HG02870 (cell line): ENCODE data around the gene CEBPG.

Experiments used
- ATAC-seq: cut with Tn5 transposase; IDR thresholded peaks from one replicate; pipeline ENCODE4 v1.9.1; 2021; ENCODE audit warnings: mild to moderate bottlenecking, moderate library complexity; ENCODE audit not compliant: unreplicated experiment

CEBPG gene

DNA sequence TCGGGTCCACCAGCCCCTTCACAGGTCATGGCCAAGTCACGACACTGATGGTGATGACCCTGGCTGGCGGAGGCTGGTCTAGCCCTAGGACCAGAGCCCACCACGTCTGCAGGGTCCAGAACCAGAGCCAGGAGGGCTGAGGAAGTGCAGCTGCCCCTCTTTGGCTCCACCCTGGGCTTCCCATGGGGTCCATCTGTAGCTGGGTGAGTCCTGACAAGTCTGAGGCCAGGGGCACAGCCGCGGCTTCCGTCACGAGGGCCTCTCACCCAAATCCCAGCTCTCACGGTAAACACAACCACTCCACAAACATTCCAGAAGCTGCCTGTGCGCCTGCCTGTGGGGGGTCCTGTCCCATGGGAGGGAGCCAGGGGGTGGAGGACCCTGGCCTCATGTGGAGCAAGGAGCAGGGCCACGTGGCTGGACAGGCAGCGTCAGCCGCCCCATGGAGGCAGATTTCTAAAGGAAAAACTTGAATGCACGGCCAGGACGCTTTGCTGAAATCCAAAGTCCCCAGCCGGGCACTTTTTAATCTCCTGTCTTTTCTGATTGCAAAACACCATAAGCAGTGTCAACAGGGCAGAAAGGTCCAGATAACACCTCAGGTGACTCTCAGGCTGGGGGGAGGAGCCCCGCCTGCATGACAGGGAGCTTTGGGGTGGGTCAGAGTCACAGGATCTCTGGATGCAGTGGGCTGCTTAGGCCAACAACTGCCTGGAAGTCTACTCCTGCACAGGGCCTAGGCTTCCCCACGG lies 29.9 kb downstream of the CEBPG start:
- no peak for ATAC-seq

DNA sequence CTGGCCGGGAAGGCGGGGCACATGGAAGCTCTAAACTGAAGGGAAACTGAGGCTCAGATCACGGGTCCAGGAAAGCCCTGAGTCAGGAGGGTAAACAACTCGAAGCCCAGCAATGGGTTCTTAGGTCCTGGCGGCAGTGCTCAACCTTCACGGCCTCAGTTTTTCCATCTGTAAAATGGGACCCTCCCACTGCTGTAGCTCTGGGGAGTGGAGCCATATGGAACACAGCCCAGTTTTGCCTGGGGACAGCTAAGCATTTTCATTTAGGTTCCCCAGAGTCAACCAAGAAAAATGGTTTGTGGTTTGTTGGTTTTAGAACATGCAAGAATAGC lies 30.4 kb downstream of the CEBPG start:
- no peak for ATAC-seq

DNA sequence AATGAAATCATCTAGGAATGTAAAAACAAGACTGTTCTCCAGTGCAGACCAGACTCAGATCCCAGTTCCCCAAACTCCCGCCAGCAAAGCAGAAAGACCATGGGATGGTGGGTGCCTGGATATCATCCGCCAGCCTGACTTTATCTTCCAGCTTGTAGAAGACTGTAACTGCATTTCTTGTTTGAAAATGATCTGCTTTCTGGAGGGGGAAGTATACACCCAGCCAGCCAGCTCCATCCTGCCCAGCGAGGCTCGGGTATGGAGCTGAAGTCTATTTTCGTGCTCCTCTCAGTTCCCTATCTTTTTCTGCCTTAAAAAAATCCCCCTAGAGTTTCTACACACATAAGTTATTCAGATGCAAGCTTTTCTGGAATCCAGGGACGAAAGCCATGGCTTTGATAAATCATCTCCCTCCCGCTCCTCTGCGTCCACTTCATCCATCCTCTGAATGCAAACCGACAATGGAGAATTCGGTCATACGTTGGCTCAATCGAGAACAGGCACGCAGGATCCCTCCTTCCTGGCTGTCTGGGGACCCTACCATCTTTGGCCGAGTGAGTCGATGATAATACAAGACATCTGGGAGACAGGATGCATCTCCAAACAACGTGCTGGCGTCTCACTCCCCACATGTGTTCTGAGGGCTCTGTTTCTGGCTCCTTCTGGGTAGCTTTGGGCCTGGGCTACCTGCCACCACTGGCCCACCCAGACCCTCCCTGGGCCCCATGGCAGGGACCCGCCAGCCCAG lies 31.2 kb downstream of the CEBPG start:
- no peak for ATAC-seq

DNA sequence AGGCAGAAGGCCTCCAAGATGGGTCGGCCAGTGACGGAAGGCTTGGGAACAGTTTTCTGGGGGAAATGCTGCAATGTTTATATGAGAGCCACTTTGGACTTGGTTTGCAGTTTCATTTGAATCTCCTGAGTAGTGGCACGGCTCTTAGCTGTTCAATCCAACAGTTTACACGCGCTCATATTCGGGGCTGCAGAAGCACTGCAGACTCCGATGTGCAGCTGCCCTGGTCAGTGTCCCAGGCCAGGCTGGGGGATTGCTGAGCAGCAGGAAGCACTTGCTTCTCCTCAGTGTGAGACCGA lies 31.7 kb downstream of the CEBPG start:
- ATAC-seq = no peak

DNA sequence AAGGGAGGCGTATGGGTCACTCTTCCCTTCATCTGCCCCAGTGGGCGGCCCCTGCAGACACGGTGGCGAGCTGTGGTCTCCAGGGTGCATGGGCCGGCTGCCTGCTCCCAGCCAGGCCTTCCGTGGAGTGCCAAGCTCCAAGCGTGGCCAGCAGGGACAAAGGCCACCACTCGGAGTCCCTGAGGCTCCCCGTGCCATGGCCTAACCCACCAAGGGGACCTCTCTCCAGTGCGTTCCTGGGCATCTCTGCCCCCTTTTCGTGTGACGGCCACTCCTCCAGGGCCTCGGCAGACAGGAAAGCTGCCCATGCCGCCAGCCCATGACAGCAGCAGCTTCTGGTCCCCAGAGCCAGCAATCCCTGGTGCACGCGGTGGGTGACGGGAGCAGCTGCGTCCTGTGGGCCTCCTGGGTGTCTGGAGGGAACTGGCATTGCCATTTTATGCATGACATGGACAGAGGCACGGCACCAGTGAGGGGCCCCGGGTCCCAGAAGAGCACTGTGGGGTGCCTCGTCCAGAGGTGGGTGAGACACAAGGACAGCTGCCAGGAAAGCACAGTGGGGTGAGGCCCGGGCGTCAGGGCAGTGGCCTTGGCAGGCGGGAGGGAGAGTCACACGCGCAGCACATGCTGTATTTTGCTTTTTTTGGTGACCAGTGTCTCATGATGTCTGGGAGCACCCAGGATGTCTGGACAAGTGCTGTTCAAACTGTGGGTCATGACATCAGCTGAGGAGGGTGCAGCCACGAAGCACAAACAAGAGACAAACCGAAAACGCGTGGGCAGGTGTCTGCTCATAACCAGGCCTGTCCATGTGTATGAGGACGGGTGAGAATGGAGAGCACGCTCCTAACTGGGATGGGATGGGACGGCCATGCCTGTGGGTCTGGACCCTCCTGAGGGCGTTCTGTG lies 32.3 kb downstream of the CEBPG start:
- no peak for ATAC-seq

DNA sequence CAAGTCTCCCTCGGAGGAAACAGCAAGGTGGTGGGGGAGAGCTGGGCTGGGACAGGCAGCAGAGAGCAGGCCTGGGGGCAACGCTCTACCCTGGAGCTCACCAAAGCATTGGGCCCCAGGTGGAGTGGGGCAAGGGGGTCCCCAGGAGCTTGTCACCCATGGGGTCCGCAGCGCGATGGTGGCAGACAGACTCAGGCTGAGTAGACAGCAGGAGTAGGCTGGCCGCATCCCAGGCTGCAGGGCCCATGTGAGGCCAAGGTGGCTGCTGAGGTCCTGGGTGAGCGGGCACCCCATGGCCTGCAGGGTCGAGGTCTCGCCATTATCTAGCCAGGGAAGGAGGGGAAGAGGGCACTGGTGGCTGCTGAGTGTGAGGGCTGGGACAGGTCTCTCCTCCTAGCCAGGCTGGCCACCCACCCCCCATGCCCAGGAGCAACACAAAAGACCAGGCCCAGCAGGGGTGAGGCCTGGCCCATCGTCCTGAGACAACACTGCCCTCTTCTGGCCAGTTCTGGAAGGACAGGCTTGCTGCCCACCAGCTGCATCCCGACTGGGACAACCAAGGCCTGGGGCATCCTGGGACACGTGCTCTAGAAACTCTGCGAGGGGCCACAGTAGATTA lies 33.1 kb downstream of the CEBPG start:
- ATAC-seq = no peak

DNA sequence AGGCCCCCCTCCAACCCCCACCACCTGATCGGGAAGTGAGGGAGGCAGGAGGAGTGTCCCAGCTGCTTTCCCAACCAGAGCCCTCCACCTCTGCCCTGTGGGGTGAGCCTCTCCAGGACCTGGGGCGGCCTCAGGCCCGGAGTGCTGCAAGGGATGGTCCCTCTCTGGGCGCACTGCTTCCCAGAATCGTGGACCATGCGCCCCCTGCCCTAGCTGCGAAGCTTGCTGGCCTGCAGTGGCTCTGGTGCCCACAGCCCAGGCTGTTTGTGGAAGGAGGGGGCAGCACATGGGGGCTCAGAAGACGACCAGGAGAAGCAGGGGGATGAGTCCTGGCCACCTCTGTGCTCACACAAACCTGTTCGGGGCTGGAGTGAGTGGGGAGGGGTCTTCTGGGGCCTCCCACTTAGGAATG lies 33.6 kb downstream of the CEBPG start:
- no peak for ATAC-seq

DNA sequence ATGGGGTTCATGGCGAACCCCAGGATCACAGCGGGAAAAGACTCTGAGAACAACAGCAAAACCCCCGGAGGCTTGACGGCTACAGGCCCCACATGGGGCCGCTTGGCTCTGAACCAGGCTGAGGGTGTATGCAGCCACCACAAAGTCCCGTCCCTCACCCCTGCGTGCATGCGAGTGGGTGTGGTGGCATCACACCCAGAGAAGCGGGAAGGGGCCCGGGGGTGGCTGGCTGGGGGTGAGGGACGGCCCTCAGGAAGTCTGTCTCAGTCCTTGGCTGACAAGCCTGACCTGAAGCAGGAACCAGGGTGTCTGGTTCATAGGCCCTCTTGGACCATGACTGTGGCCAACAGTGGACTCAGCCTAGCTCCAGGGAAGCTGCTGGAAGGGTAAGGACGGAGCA lies 34.2 kb downstream of the CEBPG start:
- no peak for ATAC-seq

DNA sequence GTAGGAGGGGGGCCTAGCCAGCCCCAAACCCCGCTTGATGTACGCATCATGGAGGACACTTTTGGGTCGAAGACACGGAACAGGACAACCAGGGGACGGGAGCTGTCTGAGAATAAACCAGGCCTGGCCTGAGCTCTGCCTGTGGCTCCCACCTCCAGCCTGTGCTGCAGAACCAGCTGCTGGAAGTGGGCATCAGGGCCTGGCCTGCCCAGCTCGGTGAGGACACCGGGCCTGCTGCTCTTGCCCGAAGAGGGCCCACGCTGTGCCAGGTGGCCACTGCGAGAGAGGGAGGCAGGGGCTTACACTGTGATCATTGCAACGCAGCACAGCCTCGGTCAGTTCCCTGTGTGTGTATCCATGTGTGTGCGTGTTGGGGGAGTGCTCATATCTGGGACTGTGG lies 34.6 kb downstream of the CEBPG start:
- ATAC-seq = no peak

DNA sequence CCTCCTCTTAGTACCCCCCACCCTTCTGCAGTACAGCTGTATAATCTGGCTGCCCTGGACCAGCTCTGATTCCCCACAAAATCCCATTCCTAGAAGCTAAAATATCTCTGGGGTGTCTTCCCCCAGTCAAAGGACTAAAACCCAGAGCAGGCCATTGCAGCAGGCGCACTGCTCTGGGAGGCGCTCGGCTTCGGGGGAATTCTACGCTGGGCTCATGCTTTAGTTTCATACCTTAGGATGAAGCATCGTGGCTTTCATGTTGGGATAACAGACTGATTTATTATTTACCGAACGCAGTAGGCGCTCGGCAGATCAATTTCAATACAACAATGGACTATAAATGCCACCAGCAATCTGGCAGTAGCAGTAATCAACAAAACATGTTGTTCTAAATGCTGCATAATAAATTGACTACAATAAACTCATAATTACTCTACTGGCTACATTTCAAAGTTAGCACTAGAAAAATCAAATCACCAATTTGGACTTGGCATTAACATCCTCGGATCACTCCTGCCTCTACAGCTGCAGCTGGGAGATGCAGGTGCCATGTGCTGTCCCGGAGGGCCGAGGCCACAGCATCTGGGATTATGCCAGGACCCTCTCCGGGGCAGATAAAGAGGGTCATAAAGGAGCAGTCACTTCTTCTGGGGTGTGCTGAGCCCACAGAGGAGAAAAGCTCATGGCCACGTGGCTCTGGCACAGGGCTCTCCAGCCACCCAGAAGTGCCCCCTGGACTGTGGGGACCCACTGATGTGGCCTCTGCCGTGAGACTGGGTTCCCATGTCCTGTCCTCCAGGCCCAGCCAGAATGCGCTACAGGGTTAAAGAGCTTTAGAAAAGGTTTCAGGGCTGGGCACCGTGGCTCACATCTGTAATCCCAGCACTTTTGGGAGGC lies 35.3 kb downstream of the CEBPG start:
- no peak for ATAC-seq

DNA sequence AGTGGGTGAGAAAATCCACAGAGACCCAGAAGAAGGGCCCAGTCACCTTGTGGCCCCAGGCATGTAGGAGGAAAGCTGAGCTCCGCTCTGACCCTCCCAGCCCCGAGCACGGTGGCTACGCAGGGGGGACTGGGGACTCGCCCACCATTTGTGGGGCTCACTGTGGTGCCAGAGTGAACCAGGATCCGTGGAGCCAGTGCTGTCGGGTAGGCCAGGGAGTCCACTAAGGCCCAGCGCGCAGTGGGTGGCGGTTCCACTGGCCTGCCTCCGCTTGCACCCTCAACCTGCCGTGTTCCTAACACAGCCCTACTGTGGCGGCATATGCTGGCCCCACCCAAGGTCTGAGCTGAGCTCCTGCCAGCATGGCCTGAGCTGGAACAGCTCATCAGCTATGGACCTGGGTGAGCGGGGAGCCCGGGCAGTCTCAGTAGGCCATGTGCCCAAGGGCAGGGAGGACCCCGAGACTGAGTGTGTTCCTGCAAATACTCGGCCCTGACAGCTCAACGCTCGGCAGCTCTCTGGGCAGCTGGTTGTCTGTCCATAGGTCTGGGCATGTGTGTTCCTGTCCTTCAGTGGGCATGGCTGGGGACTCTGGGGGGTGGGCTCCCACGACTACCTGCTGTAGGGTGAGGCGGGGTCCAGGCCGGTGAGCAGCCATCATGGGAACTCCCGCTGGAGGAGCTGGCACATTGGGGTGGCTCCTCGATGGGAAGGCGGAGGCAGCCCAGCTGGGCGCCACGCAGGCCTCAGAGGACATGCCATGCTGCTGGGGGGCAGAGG lies 36.6 kb downstream of the CEBPG start:
- no peak for ATAC-seq

DNA sequence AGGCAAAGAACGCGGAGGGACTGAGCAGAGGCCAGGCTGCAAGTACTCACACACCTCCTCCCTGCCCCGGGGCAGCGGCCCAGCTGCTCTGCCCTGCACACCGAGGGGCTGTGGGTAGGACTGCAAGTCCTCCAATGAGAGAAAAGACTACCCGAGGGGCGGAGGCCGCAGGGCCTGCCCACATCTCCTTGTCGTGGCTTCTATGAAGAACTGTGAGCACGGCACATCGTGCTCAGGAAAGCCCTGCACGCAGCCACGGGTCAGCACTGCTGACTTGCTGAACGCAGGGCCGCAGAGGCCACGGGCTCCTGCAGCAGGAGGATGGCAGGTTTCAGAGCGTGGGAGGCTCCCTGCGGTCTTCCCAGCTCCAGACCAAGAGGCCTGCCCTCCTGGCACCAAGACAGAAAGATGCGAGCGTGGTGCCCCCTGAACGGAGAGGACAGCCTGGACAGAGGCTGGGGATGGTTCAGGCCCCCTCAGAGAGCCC lies 37.4 kb downstream of the CEBPG start:
- no peak for ATAC-seq

DNA sequence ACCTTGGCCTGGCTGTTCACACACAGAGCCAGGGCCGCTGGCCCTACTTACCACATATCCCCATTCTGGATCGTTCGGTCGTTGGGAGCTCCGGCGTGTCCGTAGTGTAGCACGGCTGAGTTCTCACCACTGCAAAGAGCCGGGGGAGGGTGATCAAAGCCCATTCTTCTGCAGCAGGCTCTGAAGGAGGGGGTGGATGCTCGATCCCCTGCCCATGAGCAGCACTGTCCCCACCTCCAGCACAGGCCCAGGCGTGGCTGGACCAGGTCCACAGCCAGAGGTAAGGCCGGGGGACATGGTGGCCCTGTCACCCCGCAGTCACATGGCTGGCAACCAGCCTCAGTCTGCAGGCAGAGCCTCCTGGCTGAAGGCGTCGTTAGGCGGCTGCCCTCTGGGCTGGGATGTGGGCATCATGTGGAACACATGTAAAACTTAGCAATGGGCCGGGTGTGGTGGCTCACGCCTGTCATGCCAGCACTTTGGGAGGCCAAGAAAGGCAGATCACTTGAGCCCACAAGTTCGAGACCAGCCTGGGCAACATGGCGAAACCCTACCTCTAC lies 38.2 kb downstream of the CEBPG start:
- no peak for ATAC-seq

DNA sequence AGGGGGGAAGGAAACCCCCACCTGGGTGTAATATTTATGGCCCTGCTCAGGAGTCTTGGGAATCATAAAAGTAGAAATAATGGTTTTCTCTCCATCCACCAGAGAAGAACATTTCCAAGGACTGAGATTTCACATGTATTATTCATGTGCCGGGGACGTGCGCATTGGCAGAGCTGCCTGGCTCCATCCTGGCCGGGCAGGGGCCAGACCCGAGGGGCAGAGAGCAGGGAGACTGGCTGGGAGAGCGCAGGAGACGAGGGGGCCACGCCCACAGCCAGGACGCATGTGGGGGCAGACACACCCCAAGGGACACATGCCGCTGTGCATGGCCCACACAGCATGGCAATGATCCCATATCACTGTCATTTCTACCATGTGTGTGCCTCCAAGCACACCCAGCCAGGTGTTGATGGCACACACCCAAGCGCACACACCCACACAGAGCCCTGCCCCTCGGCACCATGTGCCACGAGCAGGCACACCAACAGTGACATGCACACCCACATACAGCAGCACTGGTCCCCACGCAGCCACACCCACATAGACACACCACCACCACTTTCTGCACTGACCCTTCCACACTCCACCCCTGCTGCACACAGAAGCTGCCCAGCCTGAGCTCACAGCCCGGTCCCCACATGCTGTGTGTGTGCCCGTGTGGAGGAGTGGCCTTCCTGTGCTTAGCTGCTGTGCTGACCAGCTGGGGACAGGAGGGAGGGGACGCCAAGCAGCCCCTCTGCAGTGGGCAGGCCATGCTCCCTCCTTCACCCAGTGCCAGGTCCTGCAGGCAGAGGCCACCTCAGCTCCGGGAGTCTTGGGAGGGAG lies 39.3 kb downstream of the CEBPG start:
- ATAC-seq = no peak

DNA sequence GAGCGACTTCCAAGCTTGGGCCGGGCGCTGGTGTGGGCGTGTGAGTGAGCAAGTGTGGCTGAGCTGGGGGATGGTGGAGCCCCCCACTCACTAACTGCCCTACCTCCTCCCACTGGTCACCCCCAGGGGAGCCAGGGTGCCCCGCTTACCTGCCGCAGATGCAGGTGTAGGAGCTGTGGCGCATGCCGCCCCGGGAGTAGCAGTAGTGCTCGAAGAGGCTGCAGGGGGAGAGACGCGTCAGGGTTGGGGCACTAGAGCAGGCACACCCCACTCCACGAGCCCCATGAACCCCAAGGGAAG lies 39.9 kb downstream of the CEBPG start:
- no peak for ATAC-seq

DNA sequence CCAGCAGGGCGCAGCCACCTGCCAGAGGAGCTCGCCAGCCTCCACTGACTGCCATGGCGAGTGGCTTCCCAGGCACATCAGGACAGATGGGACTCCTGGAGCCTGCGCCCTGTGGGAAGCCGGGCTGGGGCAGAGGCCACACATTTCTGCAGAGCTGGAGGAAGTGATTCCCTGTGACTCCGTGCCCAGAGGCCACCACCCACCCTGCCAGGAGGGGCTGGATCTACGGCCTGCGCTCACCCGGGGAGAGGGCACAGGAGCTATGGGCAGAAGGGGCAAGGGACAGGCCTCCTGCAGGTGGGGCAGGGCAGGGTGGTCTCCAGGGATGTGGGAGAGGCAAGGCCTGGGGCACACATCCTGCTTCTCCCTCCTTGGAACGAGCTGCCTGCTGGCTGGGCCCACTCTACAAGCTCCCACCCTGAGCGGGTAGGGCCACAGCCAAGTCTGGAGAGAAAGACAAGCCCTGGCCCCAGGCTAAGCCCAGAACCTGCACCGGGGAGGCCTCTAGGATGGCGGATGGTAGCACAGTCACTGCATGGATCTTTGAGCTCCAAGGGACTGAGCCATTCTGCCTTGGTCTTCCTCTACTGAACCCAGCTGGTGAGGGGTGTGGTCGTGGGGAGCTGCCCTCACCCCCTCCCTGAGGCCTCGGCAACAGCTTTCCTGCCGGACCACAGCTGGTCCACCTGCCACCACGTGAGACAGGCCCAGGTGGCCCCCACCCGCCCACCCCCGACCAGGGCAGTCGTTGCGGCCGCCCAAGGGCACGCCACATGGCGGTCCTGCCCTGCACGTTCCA lies 40.6 kb downstream of the CEBPG start:
- ATAC-seq = no peak

DNA sequence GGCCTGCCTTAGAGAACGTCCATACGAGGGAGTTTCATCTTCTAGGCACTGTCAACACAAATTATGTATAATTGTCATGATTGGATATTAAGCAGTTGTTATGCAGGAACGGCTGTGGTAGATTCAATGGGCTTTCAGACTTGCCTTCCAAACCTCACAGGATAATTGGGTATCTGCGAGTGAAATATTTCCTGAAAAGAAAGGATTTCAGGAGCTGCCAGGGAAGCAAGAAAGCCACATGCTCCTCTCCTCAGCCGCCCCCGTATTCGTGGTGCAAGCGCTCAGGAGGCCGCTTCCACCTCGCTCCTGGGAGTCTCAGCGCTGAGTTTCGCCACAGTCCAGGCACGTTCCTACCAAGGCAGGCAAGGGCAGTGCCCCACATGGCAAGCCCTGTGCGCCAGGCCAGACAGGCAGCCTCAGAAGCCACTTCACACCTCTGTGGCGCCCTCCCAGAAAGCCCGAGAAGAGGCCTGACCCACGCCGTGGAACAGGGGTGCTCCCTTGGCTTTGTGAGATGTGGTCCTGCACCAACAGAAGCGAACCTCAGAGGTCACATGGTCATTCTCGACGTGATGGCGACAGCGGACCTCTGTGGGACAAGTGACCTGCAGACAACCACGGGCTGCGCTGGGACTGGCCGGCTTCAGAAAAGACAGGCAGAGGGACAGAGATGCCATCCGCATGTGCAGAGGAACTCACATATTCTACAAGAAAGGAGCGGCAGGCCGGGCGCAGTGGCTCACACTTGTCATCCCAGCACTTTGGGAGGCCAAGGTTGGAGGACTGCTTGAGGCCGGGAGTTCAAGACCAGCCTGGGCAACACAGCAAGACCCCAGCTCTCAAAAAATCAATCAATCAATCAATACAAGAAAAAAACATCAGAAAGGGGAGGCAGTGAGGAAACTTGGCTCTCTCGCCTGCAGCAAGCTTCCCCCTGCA lies 41.4 kb downstream of the CEBPG start:
- no peak for ATAC-seq
